CD4-positive, alpha-beta T cell treated with Interleukin-10 for 1 hour (primary cell): Measurements from ENCODE around the gene ZNF280D.
A peak's percentile ranks its signal among the peaks of the same experiment; 100 is the strongest.
"Not testable (repeated sequence)": the region's sequence is repeated elsewhere in the genome, so short reads cannot be mapped to it uniquely, and the experiment has no call there.

Experiments
- DNase-seq: peaks from one replicate; pipeline ENCODE4 v3.0.0-alpha.2; 2020

ZNF280D gene, protein sequence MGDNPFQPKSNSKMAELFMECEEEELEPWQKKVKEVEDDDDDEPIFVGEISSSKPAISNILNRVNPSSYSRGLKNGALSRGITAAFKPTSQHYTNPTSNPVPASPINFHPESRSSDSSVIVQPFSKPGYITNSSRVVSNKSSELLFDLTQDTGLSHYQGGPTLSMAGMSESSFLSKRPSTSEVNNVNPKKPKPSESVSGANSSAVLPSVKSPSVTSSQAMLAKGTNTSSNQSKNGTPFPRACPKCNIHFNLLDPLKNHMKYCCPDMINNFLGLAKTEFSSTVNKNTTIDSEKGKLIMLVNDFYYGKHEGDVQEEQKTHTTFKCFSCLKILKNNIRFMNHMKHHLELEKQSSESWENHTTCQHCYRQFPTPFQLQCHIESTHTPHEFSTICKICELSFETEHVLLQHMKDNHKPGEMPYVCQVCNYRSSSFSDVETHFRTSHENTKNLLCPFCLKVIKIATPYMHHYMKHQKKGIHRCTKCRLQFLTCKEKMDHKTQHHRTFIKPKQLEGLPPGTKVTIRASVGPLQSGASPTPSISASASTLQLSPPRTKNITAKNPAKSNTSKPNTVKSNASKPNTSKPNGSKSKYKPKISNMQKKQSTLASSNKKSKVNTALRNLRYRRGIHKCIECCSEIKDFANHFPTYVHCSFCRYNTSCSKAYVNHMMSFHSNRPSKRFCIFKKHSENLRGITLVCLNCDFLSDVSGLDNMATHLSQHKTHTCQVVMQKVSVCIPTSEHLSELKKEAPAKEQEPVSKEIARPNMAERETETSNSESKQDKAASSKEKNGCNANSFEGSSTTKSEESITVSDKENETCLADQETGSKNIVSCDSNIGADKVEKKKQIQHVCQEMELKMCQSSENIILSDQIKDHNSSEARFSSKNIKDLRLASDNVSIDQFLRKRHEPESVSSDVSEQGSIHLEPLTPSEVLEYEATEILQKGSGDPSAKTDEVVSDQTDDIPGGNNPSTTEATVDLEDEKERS

DNA sequence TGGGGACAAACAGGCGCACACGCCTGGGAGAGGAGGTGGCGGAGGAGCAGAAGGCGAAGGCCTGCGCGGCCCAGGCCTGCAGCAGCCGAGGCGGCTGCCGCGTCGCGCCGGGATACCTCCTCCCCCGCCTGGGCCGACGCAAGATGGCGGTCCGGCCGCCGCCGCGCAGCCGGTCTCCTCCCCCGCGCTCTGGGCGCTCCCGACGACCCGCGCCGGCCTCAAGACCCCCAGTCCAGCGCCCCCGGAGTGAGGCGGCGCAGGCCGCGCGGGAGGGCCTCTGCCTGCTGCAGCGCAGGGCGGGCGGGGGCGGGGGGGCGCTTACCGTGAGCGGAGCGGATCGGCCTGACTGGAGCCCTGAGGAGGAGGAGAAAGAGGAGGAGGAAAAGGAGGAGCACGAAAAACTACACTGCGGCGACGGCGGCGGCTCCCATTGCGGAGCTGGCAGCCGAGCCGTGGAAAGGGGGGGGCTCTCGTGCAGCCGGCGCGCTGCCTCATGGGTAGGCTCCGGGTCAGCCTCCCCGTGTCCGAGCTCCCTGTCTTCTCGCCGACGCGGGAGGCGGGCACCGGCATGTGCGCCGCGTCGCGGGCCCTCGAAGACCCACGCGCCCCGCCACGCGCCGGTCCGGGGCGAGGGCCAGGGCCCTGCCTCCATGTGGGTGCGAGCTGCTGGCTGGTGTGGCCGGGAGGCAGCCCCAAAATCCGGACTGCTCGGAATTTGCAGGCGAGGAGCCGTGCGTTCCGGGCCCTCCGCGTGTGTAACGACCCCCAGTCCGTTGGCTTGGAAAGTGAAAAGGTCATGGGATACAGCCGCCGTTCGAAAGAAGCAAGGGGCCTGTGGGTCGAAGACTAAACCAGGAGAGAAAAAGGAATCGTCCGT lies at the start of gene ZNF280D:
Gene ZNF280D, minus strand, starts transcription at position 374 of the 877 bp plus-strand sequence. CDS start 26,400 bp downstream, outside the sequence.
- DNase-seq, result peak; percentile 83

DNA sequence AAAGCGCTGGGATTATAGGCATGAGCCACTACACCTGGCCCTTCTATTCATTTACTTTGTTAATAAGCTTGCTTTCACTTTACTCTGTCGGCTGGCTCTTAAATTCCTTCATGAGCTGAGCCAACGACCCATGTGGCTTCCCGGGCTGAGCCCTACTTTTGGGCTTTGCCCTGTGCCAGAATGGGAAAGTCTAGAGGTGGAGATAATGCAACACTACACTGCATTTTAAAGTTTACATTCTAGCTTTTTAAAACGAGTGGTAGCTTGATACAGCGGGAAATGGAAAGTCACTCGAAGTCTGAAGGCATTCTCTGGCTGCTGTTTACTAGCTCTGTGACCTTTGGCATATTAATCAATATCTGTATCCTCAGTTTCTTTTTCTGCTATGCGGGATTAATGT lies 49.0 kb upstream of the ZNF280D start:
- DNase-seq, result no peak

DNA sequence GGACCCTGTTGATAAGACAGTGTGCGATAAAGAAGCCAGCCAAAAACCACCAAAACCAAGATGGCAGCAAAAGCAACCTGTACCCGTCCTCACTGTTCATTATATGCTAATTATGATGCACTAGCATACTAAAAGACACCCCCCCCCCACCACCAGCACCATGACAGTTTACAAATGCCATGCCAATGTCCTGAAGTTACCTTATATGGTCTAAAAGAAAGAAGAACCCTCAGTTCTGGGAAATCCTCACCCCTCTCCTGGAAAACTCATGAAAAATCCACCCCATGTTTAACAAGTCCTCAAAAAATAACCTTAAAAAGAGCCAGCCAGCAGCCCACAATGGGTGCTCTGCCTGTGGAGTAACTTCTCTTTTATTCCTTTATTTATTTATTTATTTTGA lies 48.4 kb upstream of the ZNF280D start:
- DNase-seq, result no peak

DNA sequence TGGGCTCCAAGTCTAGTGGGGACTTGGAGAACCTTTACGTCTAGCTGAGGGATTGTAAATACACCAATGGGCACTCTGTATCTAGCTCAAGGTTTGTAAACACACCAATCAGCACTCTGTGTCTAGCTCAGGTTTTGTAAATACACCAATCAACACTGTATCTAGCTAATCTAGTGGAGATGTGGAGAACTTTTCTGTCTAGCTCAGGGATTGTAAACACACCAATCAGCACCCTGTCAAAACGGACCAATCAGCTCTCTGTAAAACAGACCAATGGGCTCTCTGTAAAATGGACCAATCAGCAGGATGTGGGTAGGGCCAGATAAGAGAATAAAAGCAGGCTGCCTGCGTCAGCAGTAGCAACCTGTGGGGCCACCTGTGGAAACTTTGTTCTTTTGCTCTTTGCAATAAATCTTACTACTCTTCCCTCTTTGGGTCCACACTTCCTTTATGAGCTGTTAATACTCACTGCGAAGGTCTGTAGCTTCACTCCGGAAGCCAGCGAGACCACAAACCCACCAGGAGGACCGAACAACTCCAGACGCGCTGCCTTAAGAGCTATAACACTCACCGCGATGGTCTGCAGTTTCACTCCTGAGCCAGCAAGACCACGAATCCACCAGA lies 46.9 kb upstream of the ZNF280D start:
- DNase-seq, result not testable (repeated sequence)

DNA sequence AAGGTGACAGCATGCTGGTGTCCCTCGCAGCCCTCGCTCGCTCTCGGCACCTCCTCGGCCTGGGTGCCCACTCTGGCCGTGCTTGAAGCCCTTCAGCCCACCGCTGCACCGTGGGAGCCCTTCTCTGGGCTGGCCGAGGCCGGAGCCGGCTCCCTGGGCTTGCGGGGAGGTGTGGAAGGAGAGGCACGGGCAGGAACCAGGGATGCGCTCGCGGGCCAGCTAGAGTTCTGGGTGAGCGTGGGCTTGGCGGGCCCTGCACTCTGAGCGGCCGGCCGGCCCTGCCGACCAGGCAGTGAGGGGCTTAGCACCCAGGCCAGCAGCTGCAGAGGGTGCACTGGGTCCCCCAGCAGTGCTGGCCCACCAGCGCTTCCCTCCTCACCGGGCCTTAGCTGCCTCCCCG lies 46.1 kb upstream of the ZNF280D start:
- not testable (repeated sequence) for DNase-seq

DNA sequence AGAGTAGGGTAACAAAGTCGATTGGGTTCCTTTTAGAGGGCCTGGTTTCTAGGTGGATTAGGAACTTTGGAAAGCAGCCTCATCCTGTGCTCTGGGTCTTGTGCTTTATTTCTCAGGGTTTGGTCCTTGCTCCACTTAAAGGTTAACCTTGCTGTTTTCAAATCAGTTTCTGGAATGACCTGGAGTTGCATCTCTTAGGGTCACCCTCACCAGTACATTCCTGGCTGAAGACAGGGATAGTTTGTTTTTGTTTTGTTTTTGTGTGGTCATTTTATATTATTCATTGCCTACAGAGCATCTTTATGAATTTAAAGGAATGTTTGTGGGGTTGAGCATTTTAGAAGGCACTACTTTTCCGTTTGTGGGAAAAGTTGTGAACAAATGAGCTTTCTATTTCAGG lies 45.5 kb upstream of the ZNF280D start:
- no peak for DNase-seq

DNA sequence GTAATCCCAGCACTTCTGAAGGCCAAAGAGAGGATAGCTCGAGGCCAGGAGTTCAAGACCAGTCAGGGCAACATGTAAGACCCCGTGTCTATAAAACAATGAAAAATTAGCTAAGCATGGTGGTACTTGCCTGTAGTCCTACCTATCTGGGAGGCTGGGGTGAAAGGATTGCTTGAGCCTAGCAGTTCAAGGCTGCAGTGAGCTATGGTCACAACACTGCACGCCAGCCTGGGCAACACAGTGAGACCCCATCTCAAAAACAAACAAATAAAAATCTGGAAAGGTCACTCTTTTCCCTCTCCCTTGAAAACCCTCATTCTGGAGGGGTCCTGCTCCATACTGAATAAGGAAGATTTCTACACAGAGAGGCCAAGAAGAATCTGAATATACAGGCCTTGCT lies 43.5 kb upstream of the ZNF280D start:
- DNase-seq, result no peak

DNA sequence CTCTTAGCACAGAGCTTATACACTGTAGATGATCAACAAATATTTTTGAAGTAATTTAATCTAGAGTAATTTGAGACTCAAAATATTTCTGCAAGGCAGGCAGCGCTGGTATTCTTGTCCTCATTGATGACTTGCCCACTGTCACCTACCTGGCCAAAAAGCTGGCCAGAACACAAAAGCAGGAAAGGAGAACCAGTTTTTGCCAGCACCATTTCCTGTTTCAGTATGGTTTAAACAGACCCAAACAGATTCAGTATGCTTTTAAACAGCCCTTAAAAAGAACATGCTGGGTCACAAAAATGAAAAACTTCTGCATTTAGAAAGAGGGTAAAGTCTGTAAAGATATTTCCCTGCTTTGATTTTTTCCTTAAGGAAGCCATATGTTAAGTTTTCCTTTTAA lies 42.3 kb upstream of the ZNF280D start:
- DNase-seq, result no peak

DNA sequence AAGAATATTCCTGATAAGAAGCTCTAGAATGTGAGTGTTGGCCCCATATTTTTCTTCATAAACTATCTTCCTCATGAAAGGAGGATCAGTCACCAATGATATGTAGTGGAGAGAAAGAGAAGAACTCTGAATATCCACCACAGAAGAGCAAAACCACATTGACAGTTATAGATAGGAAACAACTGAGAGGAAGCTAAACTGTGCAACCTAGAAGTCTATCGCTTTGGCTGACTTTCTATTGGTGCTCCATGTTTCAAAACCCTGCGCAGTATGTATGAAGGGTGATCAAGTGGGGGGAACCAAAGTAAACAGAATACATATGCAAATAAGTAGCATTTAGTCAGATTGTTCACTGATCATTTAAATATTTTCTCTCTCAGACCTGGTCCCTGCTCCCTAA lies 41.0 kb upstream of the ZNF280D start:
- DNase-seq, result no peak

DNA sequence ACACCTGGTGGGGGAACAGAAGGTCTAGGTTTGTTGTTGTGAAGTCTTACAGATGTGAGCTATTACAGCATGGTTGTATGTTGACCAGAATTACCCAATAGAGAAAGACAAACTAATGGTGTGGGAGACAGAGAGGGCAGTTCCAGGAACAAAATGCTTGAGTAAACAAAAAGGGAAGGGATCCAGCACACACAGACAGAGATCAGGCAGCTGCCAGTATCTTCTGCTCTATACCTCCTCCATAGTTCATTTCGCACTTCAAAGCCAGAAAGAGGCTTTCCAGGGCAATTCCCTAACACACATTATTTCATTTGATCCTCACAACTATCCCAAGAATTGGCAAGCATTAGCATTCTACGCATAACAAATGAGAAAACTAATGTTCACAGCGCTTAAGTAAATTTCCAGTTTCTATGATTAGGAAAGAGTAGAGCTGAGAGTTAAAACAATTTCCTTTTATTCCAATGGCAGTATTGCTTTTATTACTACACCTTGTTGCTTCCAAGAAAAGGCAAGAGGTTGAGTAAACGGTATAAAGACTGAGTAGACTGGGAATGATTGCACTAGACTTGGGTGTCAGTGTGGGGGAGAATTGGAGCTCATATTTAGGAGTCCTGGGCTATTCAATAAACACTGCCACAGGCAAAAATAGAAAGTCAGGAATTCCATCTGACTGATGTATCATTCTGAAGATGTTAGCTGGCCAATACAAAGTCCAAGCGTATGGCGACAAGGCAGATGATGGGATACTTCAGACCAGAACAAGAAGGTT lies 39.7 kb upstream of the ZNF280D start:
- DNase-seq, result no peak

DNA sequence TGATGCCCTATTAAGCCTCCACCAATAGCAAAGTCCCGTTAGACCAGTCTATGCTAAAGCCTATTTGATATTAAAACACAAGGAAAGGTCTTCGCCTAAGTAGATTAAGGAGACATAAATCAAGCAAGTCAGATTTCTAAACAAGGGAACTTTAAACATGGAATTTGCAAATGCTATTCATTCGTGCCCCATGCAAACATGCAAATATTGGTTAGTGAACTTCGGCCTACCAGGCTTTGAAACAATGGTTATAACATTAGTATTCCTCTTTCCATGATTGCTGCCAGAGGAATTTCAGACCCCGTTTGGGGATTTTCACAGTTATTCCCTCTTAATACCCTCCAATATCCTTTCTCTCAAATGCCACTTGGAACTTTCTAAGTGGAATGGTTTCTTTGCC lies 36.9 kb upstream of the ZNF280D start:
- no peak for DNase-seq

DNA sequence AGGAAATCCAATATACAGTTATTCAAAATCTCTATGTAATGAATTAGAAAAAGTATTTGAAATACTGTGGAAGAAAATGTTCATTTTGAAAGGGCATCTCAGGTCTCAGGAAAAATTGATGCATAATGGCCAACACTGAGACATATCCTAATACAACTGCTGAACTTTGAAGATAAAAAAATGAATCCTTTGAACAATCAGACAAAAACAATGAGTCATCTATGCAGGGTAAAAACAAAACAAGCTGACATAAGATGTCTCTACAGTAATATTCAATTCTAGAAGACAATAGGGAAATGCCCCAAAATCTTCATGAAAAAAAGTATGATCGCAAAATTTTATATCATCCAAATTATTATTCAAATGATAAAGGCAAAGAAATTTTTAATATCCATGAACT lies 34.0 kb upstream of the ZNF280D start:
- no peak for DNase-seq

DNA sequence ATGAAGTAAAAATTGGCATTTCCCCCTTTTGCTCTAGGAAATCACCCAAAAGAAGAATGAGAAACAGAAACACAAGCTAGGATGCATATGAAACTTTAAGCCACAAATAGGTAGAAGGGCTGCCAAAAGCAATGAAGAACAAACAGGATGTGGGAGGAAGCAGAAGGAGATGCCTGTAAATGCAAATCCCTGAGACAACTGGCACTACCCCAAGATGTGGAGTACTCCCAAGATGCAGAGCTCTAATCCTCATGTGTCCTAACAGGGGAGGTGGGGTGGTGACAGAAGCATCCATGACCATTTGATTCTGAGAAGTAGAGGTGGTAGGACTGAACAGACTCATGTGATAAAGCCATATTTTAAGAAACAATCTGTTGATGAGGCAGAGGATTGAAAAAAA lies 31.9 kb upstream of the ZNF280D start:
- DNase-seq, result no peak

DNA sequence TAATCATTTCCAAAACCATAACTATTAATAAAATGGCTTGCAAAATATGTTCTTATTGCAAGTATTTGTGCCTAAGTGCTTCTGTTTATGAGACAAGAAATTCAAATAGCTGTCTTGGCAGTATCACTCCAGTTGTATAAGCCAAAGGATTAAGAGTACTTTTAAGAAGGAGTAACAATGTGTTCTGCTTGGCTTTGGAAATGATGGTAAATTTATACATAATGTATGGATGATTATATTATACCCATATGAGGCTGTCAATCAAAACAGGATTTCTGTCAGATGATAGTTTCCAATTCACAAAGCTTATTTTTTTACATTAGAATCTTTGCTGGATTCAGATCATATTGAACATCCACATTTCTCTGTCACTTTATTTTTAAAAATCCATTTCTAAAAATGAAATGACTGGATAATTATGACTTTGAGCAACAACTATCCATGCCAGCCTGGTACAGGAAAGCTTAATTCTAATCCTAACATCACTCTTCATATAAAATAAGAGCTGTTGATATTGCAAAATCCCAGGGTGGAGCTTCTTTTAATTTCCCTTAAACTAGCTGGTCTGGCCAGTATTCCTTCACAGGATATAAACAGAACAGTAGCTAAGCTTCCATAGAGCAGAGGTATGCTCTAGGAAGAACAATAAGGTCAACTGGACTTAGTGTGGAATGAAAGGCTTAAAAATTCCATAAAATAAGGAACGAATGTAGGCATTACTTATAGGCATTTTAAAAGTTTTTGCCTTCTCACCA lies 30.0 kb upstream of the ZNF280D start:
- DNase-seq, result no peak

DNA sequence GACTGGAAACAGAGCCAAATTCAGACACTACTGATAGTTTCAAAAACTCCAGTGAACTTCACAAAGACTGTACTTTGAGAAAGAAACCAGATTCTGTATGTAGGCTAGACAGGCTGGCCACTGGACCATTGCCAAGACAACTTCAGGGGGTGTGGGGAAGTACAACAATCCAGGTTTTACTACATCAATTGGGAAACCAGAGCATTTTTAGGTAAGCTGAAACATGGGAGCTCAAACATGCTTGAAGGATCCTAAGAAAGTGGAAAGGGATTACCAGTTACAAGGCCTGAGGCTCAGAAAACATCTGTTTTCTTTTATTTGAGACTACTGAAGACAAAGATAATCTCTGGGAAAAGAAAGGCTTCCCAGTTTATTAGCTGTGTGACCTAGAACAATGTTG lies 26.9 kb upstream of the ZNF280D start:
- DNase-seq, result no peak

DNA sequence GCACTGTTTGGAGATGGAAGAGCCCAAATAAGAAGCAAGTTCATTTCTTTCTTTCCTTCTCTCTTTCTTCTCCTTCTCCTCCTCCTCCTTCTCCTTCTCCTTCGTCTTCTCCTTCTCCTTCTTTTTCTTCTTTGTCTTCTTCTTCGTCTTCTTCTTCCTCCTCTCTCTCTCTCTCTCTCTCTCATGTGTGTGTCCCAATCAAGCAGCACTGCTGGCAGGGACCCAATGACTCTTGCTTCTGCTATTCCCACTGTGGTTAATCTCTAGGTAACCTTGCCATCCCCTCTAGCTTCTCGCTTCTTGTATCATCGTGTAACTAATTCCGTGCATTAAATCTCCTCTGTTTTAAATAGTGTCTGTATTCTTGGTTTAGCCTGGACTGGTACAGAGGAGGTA lies 26.1 kb upstream of the ZNF280D start:
- no peak for DNase-seq

DNA sequence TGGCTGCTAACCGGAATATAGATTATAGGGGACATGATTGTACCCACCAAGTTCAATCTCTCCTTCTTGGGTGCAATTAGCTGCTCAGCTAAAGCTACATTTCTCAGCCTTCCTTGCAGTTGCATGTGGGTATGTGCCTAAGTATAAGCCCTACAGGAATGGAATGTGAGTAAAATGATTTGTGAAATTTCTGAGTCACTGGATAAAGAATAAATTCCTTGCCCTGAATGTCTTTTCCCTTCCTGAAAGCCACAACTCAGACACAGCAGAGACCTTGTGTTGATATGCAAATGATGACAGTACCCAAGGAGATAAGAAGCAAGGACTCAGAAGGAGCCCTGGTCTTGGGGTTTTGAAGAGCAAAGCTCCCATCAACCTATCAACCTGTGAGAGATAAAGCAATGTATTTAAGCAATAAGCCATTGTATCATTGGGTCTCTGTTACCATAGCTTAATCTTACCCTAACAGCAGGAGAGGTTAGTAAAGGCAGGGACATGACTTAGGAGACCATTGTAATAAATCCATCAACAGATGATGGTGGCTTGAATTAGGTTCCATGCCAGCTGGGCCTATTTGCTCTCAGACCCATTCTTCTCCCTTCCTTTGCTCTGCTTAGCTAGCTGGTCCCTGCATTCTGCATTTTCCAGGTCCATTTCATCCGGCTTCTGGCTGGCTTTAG lies 25.6 kb upstream of the ZNF280D start:
- no peak for DNase-seq

DNA sequence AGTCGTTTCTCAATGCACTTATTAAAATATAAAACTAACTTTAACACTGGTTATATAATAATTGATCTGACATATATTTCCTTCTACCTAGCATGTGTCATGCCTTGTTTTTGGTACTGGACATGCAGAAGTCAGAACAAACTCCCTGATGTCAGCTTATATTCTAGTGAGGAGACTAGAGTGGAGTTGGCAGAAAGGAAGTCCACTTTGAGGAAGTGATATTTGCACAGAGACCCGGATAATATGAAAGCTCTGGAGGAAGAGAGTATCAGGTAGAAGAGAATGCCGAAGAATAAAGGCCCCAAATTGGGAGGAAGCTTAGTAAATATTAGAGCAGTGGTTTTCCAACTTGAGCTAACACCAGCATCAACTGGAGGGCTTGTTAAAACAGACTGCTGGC lies 24.6 kb upstream of the ZNF280D start:
- no peak for DNase-seq

DNA sequence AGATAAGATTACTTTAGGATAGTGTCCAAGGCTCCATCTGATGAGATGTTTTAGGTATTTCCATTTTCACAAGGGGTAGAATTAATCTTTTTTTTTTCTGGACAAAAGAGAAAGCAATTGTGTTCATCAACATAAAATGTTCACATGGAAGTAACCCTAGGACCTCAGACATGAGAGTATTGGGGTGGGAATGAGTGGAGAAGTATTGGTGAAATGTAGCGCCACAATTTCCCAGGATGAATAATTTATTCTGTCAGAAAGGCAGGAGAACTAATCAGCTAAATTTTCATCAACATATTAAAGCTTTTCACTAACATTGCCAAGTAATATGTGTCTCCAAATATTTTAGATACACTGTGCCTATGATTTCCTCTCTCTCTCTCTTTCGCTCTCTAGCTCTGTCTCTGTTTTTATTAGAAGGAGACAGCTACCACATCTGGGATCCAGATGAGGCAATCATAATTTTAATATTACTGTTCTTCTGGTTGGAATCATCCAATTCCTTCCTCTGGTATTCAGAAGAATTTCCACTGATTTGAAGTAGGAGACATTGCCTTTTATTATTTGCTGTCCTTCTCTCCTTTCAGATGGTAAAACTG lies 21.6 kb upstream of the ZNF280D start:
- no peak for DNase-seq

DNA sequence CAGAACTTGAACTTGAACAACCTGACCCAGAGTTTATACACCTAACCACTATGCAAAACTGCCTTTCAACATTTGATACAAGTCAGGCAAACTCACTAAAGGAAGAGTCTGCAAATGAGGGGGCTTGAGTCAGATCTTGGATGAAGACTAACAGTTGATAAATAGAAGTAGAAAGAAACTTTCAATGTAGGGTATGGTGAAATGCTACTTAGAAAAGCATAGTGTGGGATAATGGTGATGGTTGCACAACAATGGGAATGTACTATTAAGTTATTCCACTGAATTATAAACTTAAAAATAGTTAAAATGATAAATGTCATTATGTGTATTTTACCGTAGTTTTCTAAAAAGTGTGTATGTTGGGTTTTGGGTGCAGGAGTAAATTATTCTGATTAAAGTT lies 19.7 kb upstream of the ZNF280D start:
- no peak for DNase-seq
